H9 (cell line): ENCODE measurements around the gene ZFP36. TPM values are rescaled to one million over a fixed set of nuclear protein-coding genes. Genes with fewer than 3 reads are reported as not detected.
A peak's percentile ranks its signal among the peaks of the same experiment; 100 is the strongest.

Experiments
- DNase-seq: peaks from one replicate; pipeline ENCODE4 v3.0.0-alpha.2; 2017
- H2AFZ ChIP-seq: one replicate; pipeline ENCODE4 v1.6.1; 2013; ENCODE audit warnings: mild to moderate bottlenecking, low read length, control low read depth, moderate library complexity
- H2AK5ac ChIP-seq: 2 replicates; pipeline ENCODE4 v1.6.1; 2013; ENCODE audit warnings: low read length, control low read depth, mixed read lengths; ENCODE audit not compliant: insufficient read length
- H2BK120ac ChIP-seq: one replicate; pipeline ENCODE4 v1.6.1; 2013; ENCODE audit warnings: low read depth, mild to moderate bottlenecking, low read length, control low read depth, inconsistent platforms; ENCODE audit not compliant: poor library complexity, severe bottlenecking
- H2BK12ac ChIP-seq: 2 replicates; pipeline ENCODE4 v1.6.1; 2013; ENCODE audit warnings: low read length, control low read depth, mixed read lengths, low read depth; ENCODE audit not compliant: insufficient read length
- H2BK15ac ChIP-seq: 2 replicates; pipeline ENCODE4 v1.6.1; 2013; ENCODE audit warnings: low read depth, low read length, control low read depth
- H2BK20ac ChIP-seq: one replicate; pipeline ENCODE4 v1.6.1; 2013; ENCODE audit warnings: low read depth, mild to moderate bottlenecking, low read length, control low read depth, inconsistent platforms; ENCODE audit not compliant: poor library complexity, severe bottlenecking
- H2BK5ac ChIP-seq: 2 replicates; pipeline ENCODE4 v1.6.1; 2013; ENCODE audit warnings: low read length, control low read depth, mixed read lengths; ENCODE audit not compliant: insufficient read length
- H3K14ac ChIP-seq: 2 replicates; pipeline ENCODE4 v1.6.1; 2013; ENCODE audit warnings: low read length, control low read depth; ENCODE audit not compliant: insufficient read depth
- H3K18ac ChIP-seq: 2 replicates; pipeline ENCODE4 v1.6.1; 2013; ENCODE audit warnings: low read depth, mild to moderate bottlenecking, mixed read lengths, low read length, control low read depth; ENCODE audit not compliant: insufficient read length
- H3K23ac ChIP-seq: 2 replicates; pipeline ENCODE4 v1.6.1; 2013; ENCODE audit warnings: low read length, control low read depth, mixed read lengths, low read depth; ENCODE audit not compliant: insufficient read length
- H3K23me2 ChIP-seq: 2 replicates; pipeline ENCODE4 v1.6.1; 2013; ENCODE audit warnings: low read depth, mild to moderate bottlenecking, mixed read lengths, low read length, control low read depth; ENCODE audit not compliant: insufficient read length, poor library complexity, severe bottlenecking
- H3K27ac ChIP-seq: 2 replicates; pipeline ENCODE4 v1.5.1; 2013; ENCODE audit warnings: low read length, control low read depth, mixed read lengths, low read depth; ENCODE audit not compliant: insufficient read length
- H3K27me3 ChIP-seq: 2 replicates; pipeline ENCODE4 v1.6.1; 2013; ENCODE audit warnings: low read length, control low read depth, inconsistent platforms; ENCODE audit not compliant: insufficient read depth
- H3K4ac ChIP-seq: 2 replicates; pipeline ENCODE4 v1.6.1; 2013; ENCODE audit warnings: low read depth, mild to moderate bottlenecking, control low read depth, inconsistent platforms, low read length, moderate library complexity
- H3K4me1 ChIP-seq: 2 replicates; pipeline ENCODE4 v1.6.1; 2013; ENCODE audit warnings: low read length, control low read depth, inconsistent platforms; ENCODE audit not compliant: insufficient read depth
- H3K4me2 ChIP-seq: 2 replicates; pipeline ENCODE4 v1.6.1; 2013; ENCODE audit warnings: low read length, control low read depth, mixed read lengths; ENCODE audit not compliant: insufficient read length, insufficient read depth
- H3K56ac ChIP-seq: 2 replicates; pipeline ENCODE4 v1.6.1; 2013; ENCODE audit warnings: low read depth, mild to moderate bottlenecking, mixed read lengths, low read length, control low read depth; ENCODE audit not compliant: insufficient read length
- H3K79me1 ChIP-seq: 2 replicates; pipeline ENCODE4 v1.6.1; 2013; ENCODE audit warnings: low read depth, mild to moderate bottlenecking, moderate library complexity, low read length, control low read depth, inconsistent platforms; ENCODE audit not compliant: insufficient read depth, poor library complexity, severe bottlenecking
- H3K79me2 ChIP-seq: 2 replicates; pipeline ENCODE4 v1.6.1; 2013; ENCODE audit warnings: low read length, control low read depth, inconsistent platforms; ENCODE audit not compliant: insufficient read depth
- H3K9ac ChIP-seq: 2 replicates; pipeline ENCODE4 v1.6.1; 2013; ENCODE audit warnings: low read length, control low read depth, mixed read lengths; ENCODE audit not compliant: insufficient read length; ENCODE audit errors: extremely low read depth
- H3K9me3 ChIP-seq: one replicate; pipeline ENCODE4 v1.6.1; 2013; ENCODE audit warnings: low read depth, low read length, inconsistent platforms; ENCODE audit not compliant: control insufficient read depth
- H3T11ph ChIP-seq: one replicate; pipeline ENCODE4 v1.6.1; 2013; ENCODE audit warnings: mild to moderate bottlenecking, low read length, control low read depth, inconsistent platforms
- H4K20me1 ChIP-seq: one replicate; pipeline ENCODE4 v1.6.1; 2013; ENCODE audit not compliant: control insufficient read depth, insufficient read length, insufficient read depth
- H4K5ac ChIP-seq: 2 replicates; pipeline ENCODE4 v1.6.1; 2013; ENCODE audit warnings: low read depth, mild to moderate bottlenecking, mixed read lengths, low read length, control low read depth; ENCODE audit not compliant: insufficient read length
- H4K8ac ChIP-seq: replicated peaks from 2 replicates; pipeline ENCODE4 v1.6.1; 2013; ENCODE audit warnings: low read length, control low read depth, mixed read lengths, low read depth; ENCODE audit not compliant: insufficient read length
- H4K91ac ChIP-seq: 2 replicates; pipeline ENCODE4 v1.6.1; 2013; ENCODE audit warnings: low read depth, mild to moderate bottlenecking, moderate library complexity, mixed read lengths, low read length, control low read depth; ENCODE audit not compliant: insufficient read length
- H3K27ac Mint-ChIP-seq, 3 experiments: 2 replicates in 2 of 3; 3 replicates in 1 of 3; pipeline ENCODE4 v1.8.0; 2020 to 2021; ENCODE audit warnings: mixed read lengths in 3 of 3, mild to moderate bottlenecking in 1 of 3, moderate library complexity in 1 of 3
- H3K27me3 Mint-ChIP-seq: 2 replicates; pipeline ENCODE4 v1.8.0; 2021; ENCODE audit warnings: low read depth, mild to moderate bottlenecking, moderate library complexity, mixed read lengths
- H3K36me3 Mint-ChIP-seq, 3 experiments: 2 replicates in 2 of 3; 3 replicates in 1 of 3; pipeline ENCODE4 v1.8.0; 2020 to 2021; ENCODE audit warnings: low read depth in 3 of 3, mixed read lengths in 3 of 3; ENCODE audit not compliant: insufficient read depth in 1 of 3
- H3K4me1 Mint-ChIP-seq, 2 experiments: 2 replicates each; pipeline ENCODE4 v1.8.0; 2020; ENCODE audit warnings: mixed read lengths in 2 of 2
- H3K4me3 Mint-ChIP-seq, 2 experiments: 2 replicates in 1 of 2; 3 replicates in 1 of 2; pipeline ENCODE4 v1.8.0; 2020 to 2021; ENCODE audit warnings: mild to moderate bottlenecking in 2 of 2, mixed read lengths in 2 of 2, moderate library complexity in 1 of 2
- H3K9me3 Mint-ChIP-seq, 2 experiments: 2 replicates in 1 of 2; 3 replicates in 1 of 2; pipeline ENCODE4 v1.8.0; 2020; ENCODE audit warnings: mild to moderate bottlenecking in 2 of 2, mixed read lengths in 2 of 2, moderate library complexity in 1 of 2
- CTCF ChIP-seq: fragments of 200-600 bp; sonication (generic); conservative IDR thresholded peaks from 3 replicates; pipeline ENCODE4 v1.8.0; 2021; ENCODE audit warnings: antibody characterized with exemption, mild to moderate bottlenecking
- WGBS: extraction: QIAGEN DNeasy Blood & Tissue Kit; methylation state at CpG from one replicate; pipeline ENCODE4 v1.1.7; 2013; ENCODE audit warnings: missing lambda C conversion rate, low lambda C conversion rate, mixed read lengths; ENCODE audit not compliant: insufficient read length; ENCODE audit errors: extremely low coverage; 5-methylcytosine and 5-hydroxymethylcytosine counted together
- total RNA-seq: library from RNA; stranded (reverse); gene quantifications from 2 replicates; pipeline ENCODE4 v1.2.1, GENCODE V29; 2021

ZFP36 gene
- total RNA-seq, 1 experiment from 2014 or later: 14.6 TPM

- Histone ChIP-seq H3K27ac (no peak overlapping the region), H3K9ac (no peak overlapping the region), H3K56ac (no peak overlapping the region), H3K23me2 (no peaks in the 10 kb centered on the region), H2BK5ac (no peak overlapping the region), H3K18ac (no peak overlapping the region), H3K4me1 (peaks cover 7% of the 10 kb centered on the region; the same call in 1 of the 2 replicates), H2BK12ac (no peak overlapping the region), H3K27me3 (no peaks in the 10 kb centered on the region), H2BK20ac (no peak overlapping the region), H2BK120ac (no peak overlapping the region), H2AFZ (no peak overlapping the region), H4K91ac (no peak overlapping the region), H2AK5ac (no peak overlapping the region), H3K79me2 (no peaks in the 10 kb centered on the region), H4K8ac (no peak overlapping the region), H3K9me3 (no peaks in the 10 kb centered on the region), H3K79me1 (no peaks in the 10 kb centered on the region), H3T11ph (no peak overlapping the region), H3K14ac (no peak overlapping the region), H2BK15ac (no peak overlapping the region), H4K20me1 (no peaks in the 10 kb centered on the region), H4K5ac (no peak overlapping the region), H3K4ac (no peak overlapping the region), H3K23ac (no peak overlapping the region), H3K4me2 (no peak overlapping the region)
- Mint-ChIP-seq H3K4me1 (peaks cover 35 to 40% of the 10 kb centered on the region in 2 experiments), H3K36me3 (peaks cover 23 to 49% (median 40%) of the 10 kb centered on the region in 3 experiments), H3K4me3 (no peak overlapping the region), H3K27ac (peak overlapping the region; percentile 13 to 68 (median 32); a peak in 5 of 7 replicates), H3K27me3 (no peaks in the 10 kb centered on the region), H3K9me3 (no peaks in the 10 kb centered on the region)
- WGBS: no CpG with 5 or more reads among the region's 5 CpGs
- TF ChIP-seq CTCF: no peak
- DNase-seq: no peak
Observed at GRCh38 chr19:39426170-39426569, 19.5 kb downstream of the ZFP36 start.
